ENCODE results near the gene DEPDC5. TPM values are rescaled to one million over a fixed set of nuclear protein-coding genes. Genes with fewer than 3 reads are reported as not detected.

Gene DEPDC5
- total and polyA plus RNA-seq, 5 donors: 6.9 to 15.3 (median 12.6) TPM

DNA sequence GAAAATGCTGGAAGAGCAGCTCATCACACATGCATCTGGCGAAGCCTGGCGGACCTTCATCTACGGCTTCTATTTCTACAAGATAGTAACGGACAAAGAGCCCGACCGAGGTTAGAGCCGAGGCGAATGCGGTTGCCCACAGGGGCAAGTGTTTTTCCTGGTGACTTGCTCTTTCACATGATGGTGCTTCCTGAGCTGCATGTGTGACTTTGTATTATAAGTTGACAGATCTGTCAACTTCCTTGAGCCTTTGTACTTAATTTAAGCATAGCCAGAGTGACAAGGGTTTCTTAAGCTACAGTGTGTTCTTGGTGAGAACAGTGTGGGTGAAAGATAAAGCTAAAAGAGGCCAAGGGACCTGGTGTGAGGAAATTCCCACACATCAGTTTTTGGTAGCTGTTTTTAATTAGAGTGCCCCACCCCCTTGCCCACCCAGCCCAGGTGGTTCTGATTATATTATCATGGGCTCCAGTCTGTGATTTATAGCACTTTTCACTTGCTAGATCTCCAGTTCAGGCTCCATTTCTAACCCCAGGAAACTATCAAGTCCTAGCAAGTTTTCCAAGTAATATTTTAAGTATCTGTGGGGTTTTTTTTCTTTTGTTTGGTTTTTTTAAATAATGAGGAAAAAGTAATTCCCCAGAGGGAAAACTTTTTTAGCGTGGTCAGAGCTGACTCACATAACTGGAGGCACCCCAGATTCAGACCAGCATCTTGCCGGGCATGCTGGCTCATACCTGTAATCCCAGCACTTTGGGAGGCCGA lies 122.5 kb downstream of the DEPDC5 start:
- WGBS: 91% methylated on average over 12 of the region's 12 CpGs
- H3K27ac ChIP-seq (ENCODE audit: low read length): no peak overlapping the region
- ATAC-seq (no peak), DNase-seq (no peak)
- no peaks in the 10 kb centered on the region for H3K4me1 ChIP-seq (ENCODE audit: control insufficient read depth, insufficient read depth, low read length)
- H3K27me3 ChIP-seq (ENCODE audit: control insufficient read depth, insufficient read depth): no peaks in the 10 kb centered on the region
- intact Hi-C loops (cut with DNase I): loop anchor here in 1 of 4 donors (10.0 kb wide), 1 partner anchor 88 kb away; no protein-coding TSS in a partner anchor
- H3K4me3 ChIP-seq (ENCODE audit: low read length): no peak overlapping the region
- H3K9me3 ChIP-seq (ENCODE audit: control insufficient read depth, low read length): no peaks in the 10 kb centered on the region

- Histone ChIP-seq H3K9me3 (ENCODE audit: control insufficient read depth, low read length) (no peaks in the 10 kb centered on the region), H3K27ac (ENCODE audit: low read length) (no peak overlapping the region), H3K4me3 (ENCODE audit: low read length) (no peak overlapping the region), H3K4me1 (ENCODE audit: control insufficient read depth, insufficient read depth, low read length) (no peaks in the 10 kb centered on the region), H3K27me3 (ENCODE audit: control insufficient read depth, insufficient read depth) (no peaks in the 10 kb centered on the region)
- ATAC-seq (no peak), DNase-seq (no peak)
- 86% methylated on average over 14 of the region's 14 CpGs for WGBS
- intact Hi-C loops (cut with DNase I): loop anchor here in 1 of 4 donors (10.0 kb wide), 1 partner anchor 85 kb away; no protein-coding TSS in a partner anchor
Measured at GRCh38 chr22:31879585-31879984, 125.8 kb downstream of the DEPDC5 start.

GRCh38 chr22:31881200-31881599 lies 127.4 kb downstream of the DEPDC5 start:
- no peak overlapping the region for H3K27ac ChIP-seq (ENCODE audit: low read length)
- 91% methylated on average over 6 of the region's 6 CpGs for WGBS
- ATAC-seq: no peak
- H3K4me1 ChIP-seq (ENCODE audit: control insufficient read depth, insufficient read depth, low read length): no peaks in the 10 kb centered on the region
- no peaks in the 10 kb centered on the region for H3K27me3 ChIP-seq (ENCODE audit: control insufficient read depth, insufficient read depth)
- DNase-seq: no peak
- H3K9me3 ChIP-seq (ENCODE audit: control insufficient read depth, low read length): no peaks in the 10 kb centered on the region
- intact Hi-C loops (cut with DNase I): no loop called here
- no peak overlapping the region for H3K4me3 ChIP-seq (ENCODE audit: low read length)

GRCh38 chr22:31881865-31882264 lies 128.0 kb downstream of the DEPDC5 start:
- no peaks in the 10 kb centered on the region for H3K27me3 ChIP-seq (ENCODE audit: control insufficient read depth, insufficient read depth)
- ATAC-seq (no peak), DNase-seq (no peak)
- 97% methylated on average over 3 of the region's 3 CpGs for WGBS
- no peak overlapping the region for H3K27ac ChIP-seq (ENCODE audit: low read length)
- no peak overlapping the region for H3K4me3 ChIP-seq (ENCODE audit: low read length)
- no peaks in the 10 kb centered on the region for H3K9me3 ChIP-seq (ENCODE audit: control insufficient read depth, low read length)
- intact Hi-C loops (cut with DNase I): no loop called here
- no peaks in the 10 kb centered on the region for H3K4me1 ChIP-seq (ENCODE audit: control insufficient read depth, insufficient read depth, low read length)

DNA sequence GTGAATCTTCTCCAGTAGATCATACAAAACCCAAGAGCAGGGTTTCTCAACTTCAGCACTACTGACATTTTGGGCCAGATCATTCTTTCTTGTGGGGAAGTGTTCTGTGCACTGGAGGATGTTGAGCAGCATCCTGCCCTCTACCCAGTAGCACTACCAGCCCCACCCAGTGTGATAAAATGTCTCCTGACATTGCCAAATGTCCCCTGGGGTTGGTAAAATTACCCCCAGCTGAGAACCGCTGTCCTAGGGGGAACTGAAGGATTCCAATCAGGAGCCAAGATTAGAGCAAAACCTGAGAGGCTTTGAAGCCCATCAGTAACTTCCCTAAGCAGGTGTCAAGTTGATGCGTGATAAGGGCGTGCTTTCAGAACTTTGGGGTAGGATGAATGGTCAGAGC lies 129.2 kb downstream of the DEPDC5 start:
- H3K4me3 ChIP-seq (ENCODE audit: low read length): no peak overlapping the region
- no peak for DNase-seq
- no peaks in the 10 kb centered on the region for H3K4me1 ChIP-seq (ENCODE audit: control insufficient read depth, insufficient read depth, low read length)
- H3K9me3 ChIP-seq (ENCODE audit: control insufficient read depth, low read length): no peaks in the 10 kb centered on the region
- WGBS: 73% methylated on average over 3 of the region's 3 CpGs
- ATAC-seq: no peak
- H3K27me3 ChIP-seq (ENCODE audit: control insufficient read depth, insufficient read depth): no peaks in the 10 kb centered on the region
- no peak overlapping the region for H3K27ac ChIP-seq (ENCODE audit: low read length)
- intact Hi-C loops (cut with DNase I): no loop called here

DNA sequence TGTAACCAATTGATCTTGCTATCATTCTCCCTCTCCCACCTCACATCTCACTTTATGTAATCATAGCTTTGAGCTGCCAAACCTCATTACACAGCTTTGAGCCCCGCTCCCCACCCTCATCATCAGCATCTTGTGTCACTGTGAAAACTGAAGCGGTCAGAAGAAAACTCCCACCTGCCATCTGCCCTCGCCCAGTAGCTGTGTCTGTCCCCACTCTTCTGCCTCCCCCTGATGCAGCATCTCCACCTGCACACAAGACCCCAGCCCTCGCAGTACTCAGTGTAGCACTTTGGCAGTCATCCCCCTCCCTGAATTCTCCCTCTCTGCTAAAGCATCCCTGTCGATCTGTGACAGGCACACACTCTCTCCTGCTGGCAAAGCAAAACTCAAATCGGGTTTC lies 130.2 kb downstream of the DEPDC5 start:
- ATAC-seq (no peak), DNase-seq (no peak)
- Histone ChIP-seq H3K4me3 (ENCODE audit: low read length) (no peak overlapping the region), H3K4me1 (ENCODE audit: control insufficient read depth, insufficient read depth, low read length) (no peaks in the 10 kb centered on the region), H3K27me3 (ENCODE audit: control insufficient read depth, insufficient read depth) (no peaks in the 10 kb centered on the region), H3K27ac (ENCODE audit: low read length) (no peak overlapping the region), H3K9me3 (ENCODE audit: control insufficient read depth, low read length) (no peaks in the 10 kb centered on the region)
- intact Hi-C loops (cut with DNase I): no loop called here
- 87% methylated on average over 6 of the region's 6 CpGs for WGBS

GRCh38 chr22:31891366-31892079 lies 137.7 kb downstream of the DEPDC5 start:
- no peaks in the 10 kb centered on the region for H3K9me3 ChIP-seq (ENCODE audit: control insufficient read depth, low read length)
- 88% methylated on average over 5 of the region's 5 CpGs for WGBS
- DNase-seq (no peak), ATAC-seq (no peak)
- H3K27ac ChIP-seq (ENCODE audit: low read length): no peak overlapping the region
- no peaks in the 10 kb centered on the region for H3K4me1 ChIP-seq (ENCODE audit: control insufficient read depth, insufficient read depth, low read length)
- H3K4me3 ChIP-seq (ENCODE audit: low read length): no peak overlapping the region
- H3K27me3 ChIP-seq (ENCODE audit: control insufficient read depth, insufficient read depth): no peaks in the 10 kb centered on the region
- intact Hi-C loops (cut with DNase I): no loop called here

DNA sequence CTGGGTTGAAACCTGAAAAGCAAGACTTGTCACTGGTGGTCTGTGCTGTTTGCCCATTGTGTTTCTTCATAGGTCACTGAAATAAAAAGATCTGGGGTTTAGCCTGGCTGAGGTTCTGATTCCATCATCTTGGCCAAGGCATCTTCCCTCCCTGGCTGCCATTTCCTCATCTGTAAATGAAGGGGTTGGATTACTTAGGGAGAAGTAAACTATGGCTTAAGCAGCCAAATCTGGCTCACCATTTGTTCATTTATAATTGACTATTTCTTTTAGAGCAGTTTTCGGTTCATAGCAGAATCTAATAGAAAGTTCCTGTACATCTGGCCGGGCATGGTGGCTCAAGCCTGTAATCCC lies 138.2 kb downstream of the DEPDC5 start:
- DNase-seq (no peak), ATAC-seq (no peak)
- intact Hi-C loops (cut with DNase I): no loop called here
- Histone ChIP-seq H3K4me3 (ENCODE audit: low read length) (no peak overlapping the region), H3K4me1 (ENCODE audit: control insufficient read depth, insufficient read depth, low read length) (no peaks in the 10 kb centered on the region), H3K27ac (ENCODE audit: low read length) (no peak overlapping the region), H3K27me3 (ENCODE audit: control insufficient read depth, insufficient read depth) (no peaks in the 10 kb centered on the region), H3K9me3 (ENCODE audit: control insufficient read depth, low read length) (no peaks in the 10 kb centered on the region)
- 95% methylated on average over 2 of the region's 2 CpGs for WGBS

DNA sequence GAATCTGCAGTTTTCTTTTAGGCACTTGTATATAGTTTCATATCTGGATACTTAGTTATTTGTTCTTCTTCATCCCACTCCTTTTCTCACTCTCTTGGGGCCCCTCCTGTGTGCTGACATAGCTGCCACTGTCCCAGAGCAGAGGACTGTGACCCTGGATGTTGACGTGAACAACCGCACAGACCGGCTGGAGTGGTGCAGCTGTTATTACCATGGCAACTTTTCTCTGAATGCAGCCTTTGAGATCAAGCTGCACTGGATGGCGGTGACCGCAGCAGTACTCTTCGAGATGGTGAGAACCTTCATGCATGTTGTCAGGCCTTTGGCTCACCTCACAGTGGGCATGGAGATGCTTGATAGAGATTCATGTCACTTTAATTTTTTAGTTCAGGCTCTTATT lies 139.6 kb downstream of the DEPDC5 start:
- Histone ChIP-seq H3K4me3 (ENCODE audit: low read length) (no peak overlapping the region), H3K4me1 (ENCODE audit: control insufficient read depth, insufficient read depth, low read length) (no peaks in the 10 kb centered on the region), H3K27ac (ENCODE audit: low read length) (no peak overlapping the region), H3K9me3 (ENCODE audit: control insufficient read depth, low read length) (no peaks in the 10 kb centered on the region), H3K27me3 (ENCODE audit: control insufficient read depth, insufficient read depth) (no peaks in the 10 kb centered on the region)
- no peak for DNase-seq
- intact Hi-C loops (cut with DNase I): no loop called here
- no peak for ATAC-seq
- WGBS: 74% methylated on average over 6 of the region's 6 CpGs

- no peaks in the 10 kb centered on the region for H3K27me3 ChIP-seq (ENCODE audit: control insufficient read depth, insufficient read depth)
- intact Hi-C loops (cut with DNase I): no loop called here
- WGBS: 88% methylated on average over 2 of the region's 2 CpGs
Measured at GRCh38 chr22:31895411-31896123, 141.7 kb downstream of the DEPDC5 start.

DNA sequence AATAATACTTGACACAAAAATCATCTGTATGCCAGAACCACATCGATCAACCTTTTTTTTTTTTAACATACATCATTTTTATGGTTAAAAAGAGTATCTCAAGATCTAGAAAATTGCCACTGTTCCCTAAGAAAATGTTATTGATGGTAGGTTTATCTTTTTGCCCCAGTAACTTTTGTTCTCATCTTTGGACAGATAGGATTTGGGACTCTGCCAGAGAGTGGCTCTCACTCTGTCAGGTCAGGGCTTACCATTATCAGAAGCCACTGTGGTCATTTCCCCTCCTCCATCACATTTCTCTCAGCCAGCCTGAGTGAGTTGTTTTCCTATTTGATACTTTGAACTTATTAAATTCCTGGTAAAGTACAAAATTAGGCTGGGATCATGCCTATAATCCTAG lies 142.7 kb downstream of the DEPDC5 start:
- Histone ChIP-seq H3K27ac (ENCODE audit: low read length) (no peak overlapping the region), H3K9me3 (ENCODE audit: control insufficient read depth, low read length) (no peaks in the 10 kb centered on the region), H3K27me3 (ENCODE audit: control insufficient read depth, insufficient read depth) (no peaks in the 10 kb centered on the region), H3K4me1 (ENCODE audit: control insufficient read depth, insufficient read depth, low read length) (no peaks in the 10 kb centered on the region), H3K4me3 (ENCODE audit: low read length) (no peak overlapping the region)
- 96% methylated on average over 1 of the region's 1 CpG for WGBS
- ATAC-seq (no peak), DNase-seq (no peak)
- intact Hi-C loops (cut with DNase I): no loop called here

More at GRCh38 chr22:31895411-31896123, 141.7 kb downstream of the DEPDC5 start:
- DNase-seq (no peak), ATAC-seq (no peak)
- Histone ChIP-seq H3K4me3 (ENCODE audit: low read length) (no peak overlapping the region), H3K9me3 (ENCODE audit: control insufficient read depth, low read length) (no peaks in the 10 kb centered on the region), H3K27ac (ENCODE audit: low read length) (no peak overlapping the region), H3K4me1 (ENCODE audit: control insufficient read depth, insufficient read depth, low read length) (no peaks in the 10 kb centered on the region)

Data from right cardiac atrium (tissue), 5 donors.